ENCODE results near the gene XAGE2.
A peak's percentile ranks its signal among the peaks of the same experiment; 100 is the strongest.
"Not testable (repeated sequence)": the region's sequence is repeated elsewhere in the genome, so short reads cannot be mapped to it uniquely, and the experiment has no call there.

Gene XAGE2, protein sequence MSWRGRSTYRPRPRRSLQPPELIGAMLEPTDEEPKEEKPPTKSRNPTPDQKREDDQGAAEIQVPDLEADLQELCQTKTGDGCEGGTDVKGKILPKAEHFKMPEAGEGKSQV

DNA sequence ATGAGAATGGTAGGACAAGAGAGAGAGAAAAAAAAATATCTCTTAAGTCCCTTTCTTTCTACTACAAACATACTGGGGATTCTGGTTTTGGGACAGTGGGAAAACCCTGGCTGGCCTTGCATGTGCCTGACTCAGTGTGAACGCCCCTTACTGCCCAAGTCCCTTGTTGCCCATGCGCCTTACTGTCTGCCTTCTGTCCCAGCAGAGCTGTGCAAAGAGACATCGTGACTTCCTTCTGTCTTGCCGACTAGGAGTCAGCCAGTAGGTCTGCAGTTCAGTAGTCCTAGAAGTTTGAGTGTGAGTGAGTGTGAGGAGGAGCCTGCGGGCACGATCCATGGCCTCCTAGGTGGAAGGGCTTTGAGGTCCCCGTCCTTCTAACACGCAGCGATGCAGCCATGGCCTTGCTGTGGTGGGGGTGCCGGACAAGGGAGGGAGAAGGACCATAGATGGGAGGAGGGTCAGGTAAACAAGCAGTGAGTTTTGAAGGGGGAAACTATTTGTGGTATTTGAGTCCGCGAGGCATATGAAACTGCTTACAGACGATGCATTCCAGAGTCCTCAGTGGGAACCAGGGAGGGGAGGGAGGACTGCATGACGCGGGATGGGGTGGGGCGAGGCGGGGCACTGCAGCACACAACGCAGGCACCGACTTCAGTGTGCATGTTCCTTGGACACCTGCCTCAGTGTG is at the start of gene XAGE2:
Gene XAGE2 (plus strand): TSS at position 654 of the 688 bp plus-strand sequence. CDS start 994 bp downstream, outside the sequence.
- DNase-seq, result no peak

- no peak for DNase-seq
Observed at GRCh38 chrX:52337410-52337809, 31.4 kb upstream of the XAGE2 start.

DNA sequence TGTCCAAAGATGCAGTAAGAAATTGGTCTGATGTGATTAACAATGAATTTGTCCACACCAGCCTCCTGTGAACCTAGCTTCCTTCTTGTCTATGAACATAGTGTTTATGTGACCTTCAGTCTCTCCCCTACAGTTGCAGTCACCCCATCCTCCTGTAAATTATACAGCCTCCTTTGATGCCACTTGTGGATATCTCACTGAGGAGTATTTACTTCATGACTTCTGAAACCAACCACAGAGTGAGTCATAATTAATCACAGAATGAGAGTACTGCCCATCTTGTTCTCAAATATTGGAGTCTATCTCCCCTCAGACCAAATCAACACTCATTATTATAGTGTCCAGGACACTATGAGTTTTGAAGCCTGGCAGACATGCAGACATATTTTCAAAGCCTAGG is 27.3 kb upstream of the XAGE2 start:
- DNase-seq, result no peak

- DNase-seq, result not testable (repeated sequence)
Observed at GRCh38 chrX:52343131-52343530, 25.7 kb upstream of the XAGE2 start.

DNA sequence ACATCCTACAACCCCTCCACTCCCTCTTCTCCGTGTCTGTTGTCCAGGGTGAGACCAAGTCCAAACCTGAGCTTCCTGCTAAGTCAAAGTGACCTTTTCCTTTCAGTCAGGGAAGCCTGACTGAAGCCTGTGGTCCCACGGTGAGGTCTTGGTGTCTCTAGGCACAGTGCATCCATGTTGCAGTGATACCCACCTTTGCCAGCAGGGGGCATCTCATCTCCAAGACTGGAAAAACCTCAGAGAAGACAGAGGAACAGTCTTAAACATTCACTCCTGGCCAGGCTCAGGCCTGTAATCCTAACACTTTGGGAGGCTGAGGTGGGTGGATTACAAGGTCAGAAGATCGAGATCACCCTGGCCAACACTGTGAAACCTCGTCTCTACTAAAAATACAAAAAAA is 23.4 kb upstream of the XAGE2 start:
- peak; percentile 42 to 68 for DNase-seq

DNA sequence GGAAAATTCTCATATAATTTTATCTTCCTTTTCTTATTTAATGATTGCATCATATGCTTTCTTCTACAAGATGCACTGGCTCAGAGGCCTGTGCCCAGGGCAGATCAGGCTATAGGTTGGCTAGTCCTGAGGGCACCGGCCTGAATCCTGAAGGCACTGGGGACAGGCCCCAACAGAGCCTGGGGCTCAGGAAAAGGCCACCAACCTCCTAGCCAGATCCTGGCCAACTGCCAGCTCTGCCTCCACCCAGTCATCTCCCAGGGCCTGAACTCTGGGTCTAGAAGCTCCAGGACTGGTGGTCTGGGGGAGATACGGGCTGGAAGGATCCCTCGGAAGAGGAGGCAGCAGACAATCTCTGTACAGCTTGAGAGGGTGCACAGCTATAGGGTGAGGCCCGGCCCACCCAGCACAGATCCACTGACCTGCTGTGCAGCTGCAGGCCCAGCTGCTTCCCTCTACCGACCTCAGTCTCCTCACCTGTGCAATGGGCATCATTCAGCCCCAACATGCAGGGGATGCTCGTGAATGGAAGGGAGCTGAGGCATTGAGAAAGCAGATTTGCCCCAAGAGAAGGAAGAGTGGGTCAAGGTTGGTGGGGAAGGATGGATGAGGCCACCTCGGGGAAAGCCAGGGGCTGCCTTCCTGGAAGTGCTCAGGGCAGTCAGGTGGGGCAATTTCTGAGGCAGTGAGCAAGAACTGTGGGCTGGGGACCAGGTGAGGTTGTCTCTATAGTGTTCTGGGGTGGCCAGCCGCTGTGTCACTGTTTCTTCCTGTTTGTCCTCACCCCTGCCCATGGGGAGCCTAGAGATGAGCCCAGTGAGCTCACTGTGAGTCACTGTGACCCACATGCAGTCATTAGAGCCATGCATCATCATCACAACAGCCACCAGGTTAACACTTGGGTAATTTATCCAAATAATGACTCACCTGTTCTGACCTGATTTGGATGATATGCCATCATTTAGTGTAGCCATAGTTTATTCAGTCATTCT is 22.4 kb upstream of the XAGE2 start:
- DNase-seq, result peak in 1 of 2 donors; percentile 3

- no peak for DNase-seq
Observed at GRCh38 chrX:52349681-52350080, 19.1 kb upstream of the XAGE2 start.

GRCh38 chrX:52352551-52352950 is 16.3 kb upstream of the XAGE2 start:
- no peak for DNase-seq

DNA sequence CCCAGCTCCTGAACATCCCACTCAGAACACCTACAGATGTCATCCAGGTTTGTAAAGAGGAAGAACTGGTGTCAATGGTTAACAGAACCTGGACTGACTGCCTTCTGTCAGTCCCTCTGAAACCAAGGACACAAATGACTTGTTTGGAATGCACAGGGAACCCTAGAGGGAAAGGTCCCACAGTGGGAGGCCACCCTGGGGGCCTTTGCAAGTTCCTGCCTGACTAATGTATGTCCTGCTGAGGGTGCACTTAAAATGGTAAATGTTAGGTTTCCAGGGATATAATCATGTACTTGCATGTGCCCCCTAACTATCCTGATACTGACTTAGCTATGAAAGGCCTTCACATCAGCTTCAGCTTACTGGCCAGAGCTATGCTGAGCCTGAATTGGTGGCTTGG is 15.0 kb upstream of the XAGE2 start:
- no peak for DNase-seq

GRCh38 chrX:52355108-52355507 is 13.7 kb upstream of the XAGE2 start:
- DNase-seq, result no peak

DNA sequence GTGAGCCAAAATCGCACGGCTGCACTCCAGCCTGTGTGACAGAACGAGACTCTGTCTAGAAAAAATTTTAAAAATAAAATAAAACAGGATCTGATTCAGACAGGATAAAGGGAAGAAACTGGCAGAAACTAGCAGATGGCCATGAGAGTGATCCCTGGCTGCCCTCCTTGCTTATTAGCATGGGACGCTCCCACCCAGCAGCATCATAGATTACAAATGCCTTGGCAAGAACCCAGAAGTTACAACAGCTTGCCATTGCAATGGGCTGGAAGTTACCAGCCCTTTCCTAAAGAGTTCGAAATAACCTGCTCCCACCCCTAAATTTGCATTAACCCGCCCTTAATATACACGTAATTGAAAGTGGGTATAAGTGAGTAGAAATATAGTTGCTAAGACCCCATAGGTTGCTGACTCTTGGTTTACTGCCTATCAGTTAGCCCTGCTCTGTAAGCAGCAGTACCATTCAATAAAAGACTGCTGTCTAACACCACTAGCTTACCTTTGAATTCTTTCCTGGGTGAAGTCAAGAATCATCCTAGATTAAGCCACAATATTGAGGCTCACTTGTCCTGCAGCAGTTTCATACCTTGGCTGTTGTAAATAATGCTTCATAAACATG is 9.1 kb upstream of the XAGE2 start:
- no peak for DNase-seq

- no peak for DNase-seq
Observed at GRCh38 chrX:52361941-52362340, 6.9 kb upstream of the XAGE2 start.

GRCh38 chrX:52363247-52363883 is 5.5 kb upstream of the XAGE2 start:
- no peak for DNase-seq

DNA sequence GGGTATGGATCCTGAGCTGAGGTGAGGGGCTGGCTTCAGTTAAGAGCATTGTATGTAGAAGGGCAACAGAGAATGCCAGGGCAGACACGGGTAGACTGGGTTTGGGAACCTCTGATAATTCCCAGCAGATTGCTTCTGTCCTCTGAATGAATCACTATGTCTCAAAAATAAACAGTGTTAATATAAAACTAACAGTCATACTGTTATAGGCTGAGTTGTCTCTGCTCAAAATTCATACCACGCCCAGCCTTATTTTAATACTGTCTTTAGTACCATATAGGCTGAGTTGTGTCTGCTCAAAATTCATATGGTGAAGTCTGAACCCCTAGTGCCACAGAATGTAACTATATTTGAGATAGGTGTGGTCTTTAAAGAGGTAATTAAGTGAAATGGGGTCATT is 10.0 kb downstream of the XAGE2 start:
- DNase-seq, result no peak

- no peak for DNase-seq
Observed at GRCh38 chrX:52380993-52381392, 12.2 kb downstream of the XAGE2 start.

DNA sequence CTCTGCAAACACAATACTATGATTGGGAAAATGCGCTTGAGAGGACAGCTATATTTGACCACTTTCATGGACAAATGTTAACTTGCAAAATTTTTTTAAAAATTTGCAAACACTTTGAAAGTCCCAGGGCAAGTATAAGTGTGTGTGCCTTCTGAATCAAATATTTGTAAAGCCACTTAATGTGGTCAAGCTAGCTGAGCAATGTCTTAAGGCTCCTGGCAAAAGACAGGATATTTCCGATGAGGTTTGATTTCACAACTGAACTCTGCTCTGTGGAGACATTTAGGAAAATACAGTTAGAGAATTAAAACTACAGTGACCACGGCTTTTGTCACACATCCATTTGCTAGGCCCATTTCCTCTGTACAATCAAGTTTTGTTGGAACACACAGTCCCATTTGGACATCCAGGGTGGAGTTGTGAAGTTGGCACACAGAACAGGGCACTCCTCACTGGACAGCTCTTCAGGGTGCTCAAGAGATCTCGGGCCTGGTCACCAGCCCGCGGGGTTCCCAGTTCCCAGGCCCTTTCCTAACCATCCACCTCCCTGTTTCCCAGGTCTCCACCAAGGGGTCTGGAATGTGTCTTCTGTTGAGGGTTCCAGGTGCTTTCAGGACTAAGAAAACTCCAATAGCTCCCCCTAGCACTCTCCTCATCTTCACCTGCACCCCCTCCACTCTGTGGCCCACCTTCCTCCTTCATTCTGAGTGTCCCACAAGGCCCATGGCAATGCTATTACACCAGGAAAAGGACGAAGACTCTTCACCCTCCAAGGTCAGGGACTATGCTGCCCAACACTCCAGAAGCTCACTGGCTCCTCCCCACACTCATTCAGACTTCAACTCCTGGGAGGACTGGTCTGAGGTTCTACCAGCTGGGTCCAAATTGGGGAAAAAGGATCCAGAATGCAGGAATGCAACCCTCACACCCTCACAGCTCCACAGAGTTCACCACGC is 41.9 kb downstream of the XAGE2 start:
- DNase-seq, result no peak

DNA sequence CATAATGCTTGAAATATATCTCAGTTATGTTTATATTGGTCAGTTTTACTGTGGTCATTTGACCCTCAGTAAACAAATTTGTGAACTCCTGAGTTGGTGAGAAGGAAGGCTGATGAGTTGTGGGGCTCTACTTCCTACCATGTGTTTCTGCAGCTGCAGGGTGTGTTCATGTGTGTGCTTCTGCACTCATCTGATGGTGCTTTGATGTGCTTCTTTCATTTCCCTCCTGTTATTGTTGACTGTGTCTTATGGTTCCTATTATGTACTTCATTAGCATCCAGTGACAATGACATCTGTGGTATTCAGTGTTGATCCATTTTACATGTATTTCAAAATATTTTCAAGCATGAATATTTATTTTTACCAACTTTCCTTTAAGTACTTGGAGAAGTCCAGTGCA is 46.5 kb downstream of the XAGE2 start:
- DNase-seq, result no peak

DNA sequence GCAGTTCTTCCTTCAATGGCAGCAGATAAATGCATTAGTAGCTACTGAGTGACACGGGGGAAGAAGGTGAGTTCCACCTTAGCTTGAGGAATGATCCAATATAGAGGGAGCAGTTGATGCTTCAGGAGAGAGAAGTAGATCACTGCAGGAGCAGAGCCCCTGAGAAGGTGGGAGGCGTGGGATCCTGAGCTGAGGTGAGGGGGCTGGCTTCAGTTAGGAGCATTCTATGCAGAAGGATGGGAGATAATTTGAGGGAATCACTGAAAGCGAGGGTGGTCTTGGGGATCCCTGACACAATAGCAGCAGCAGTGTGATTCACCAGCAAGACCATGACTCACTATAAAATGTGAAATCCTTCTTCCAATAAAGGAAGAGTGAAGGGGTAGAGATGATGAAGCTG is 48.0 kb downstream of the XAGE2 start:
- no peak for DNase-seq

DNA sequence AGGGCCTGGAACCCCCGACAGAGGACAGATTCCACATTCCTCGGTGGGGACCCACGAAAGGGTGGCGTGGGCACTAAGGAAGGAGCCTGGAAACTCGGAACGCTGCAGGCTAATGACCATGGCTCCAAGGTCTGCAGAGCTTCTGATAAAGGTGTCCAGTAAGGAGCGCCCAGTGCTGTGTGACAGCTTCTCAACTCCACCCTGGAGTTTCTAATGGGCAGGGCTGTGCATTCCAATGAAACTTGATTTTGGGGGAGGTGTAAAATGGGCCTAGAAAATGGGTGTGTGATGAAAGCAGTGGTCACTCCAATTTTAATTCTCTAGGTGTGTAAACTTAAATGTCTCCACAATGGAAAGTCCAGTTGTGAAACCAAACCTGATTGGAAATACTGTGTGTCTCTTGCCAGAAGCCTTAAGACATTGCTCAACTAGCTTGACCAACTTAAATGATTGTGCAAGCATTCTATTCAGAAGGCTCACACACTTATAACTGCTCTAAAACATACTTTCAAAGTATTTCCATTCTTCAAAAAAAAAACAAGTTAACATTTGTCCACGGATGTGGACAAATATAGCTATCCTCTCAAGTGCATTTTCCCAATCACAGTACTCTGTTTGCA is 52.1 kb downstream of the XAGE2 start:
- no peak for DNase-seq

DNA sequence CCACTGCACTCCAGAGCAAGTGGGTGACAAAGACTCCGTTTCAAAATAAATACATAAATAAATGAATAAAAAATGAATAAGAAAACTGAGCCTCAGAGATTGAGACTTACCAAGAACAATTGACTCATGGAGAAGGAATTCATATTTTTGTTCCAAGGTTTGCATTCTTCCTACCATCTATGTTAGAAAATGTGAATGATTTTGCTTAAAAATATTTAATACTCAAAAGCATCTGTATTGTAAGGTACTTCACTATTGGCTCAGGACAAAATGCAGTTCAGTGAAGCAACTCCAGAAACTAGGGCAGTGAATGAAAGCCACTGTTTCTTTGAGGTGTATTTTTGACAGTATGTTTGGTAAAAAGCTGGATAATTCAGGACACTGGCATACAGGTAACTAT is 54.1 kb downstream of the XAGE2 start:
- no peak for DNase-seq

DNA sequence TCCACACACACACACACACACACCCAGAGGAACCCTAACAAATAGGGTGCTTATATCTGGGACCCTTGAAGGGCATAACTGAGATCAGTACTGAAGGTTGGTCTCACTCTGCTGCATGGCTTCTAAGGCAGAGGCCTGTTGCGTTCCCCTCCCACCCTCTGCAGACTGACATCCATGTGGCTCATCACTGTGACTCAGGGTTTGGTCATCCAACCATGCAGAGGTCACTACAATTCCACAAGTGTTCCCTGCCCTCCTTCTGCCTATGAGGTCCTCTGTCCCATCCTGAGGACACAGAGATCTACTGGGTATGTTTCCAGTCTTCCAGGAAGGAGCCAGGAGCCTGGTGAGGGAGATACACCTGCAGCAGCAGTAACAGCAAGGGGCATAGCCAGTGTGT is 55.8 kb downstream of the XAGE2 start:
- no peak for DNase-seq
